Measurements from ENCODE around the gene PKP2. TPM values are rescaled to one million over a fixed set of nuclear protein-coding genes. Genes with fewer than 3 reads are reported as not detected.

Gene PKP2
- total and polyA plus RNA-seq, 2 of the 8 experiments (the other 6 are each of a cell fraction or from before 2014, with no cell fraction given) = 9.6 to 44.8 TPM

DNA sequence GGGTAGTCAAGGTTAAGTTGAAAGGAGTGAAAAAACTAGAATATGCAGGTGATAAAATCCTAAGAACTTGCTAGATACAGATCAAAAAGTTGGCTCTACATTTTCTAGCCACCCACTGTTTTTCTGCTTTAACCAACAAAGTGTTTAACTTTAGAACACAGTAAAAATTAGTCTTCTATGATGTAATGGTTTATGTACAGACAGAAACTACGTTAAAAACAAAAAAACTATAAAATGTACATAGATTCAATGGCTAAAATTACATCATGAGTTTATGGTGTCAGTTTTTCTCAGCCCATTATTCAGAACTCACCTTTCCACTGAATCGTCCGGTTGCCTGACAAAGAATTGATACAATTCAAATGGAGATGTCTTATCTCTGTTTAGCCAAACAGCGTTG is 143.0 kb downstream of the PKP2 start:
- H3K56ac ChIP-seq (replicated peaks; ENCODE audit: insufficient read length, low read depth, low read length) = no peak overlapping the region
- H3K4ac ChIP-seq (replicated peaks; ENCODE audit: insufficient read length, low read depth, low read length) = no peak overlapping the region
- H3K4me1 ChIP-seq (replicated peaks in 1 of 4; ENCODE audit: control insufficient read depth in 3 of 4, insufficient read depth in 4 of 4, low read length in 3 of 4) = peaks cover 0 to 3% (median 1%) of the 10 kb centered on the region in 4 experiments; a peak in 2 of 7 replicates
- peak overlapping the region in 2 of 4 experiments; percentile 97 to 100; a peak in 2 of 8 replicates for H3K4me3 ChIP-seq (ENCODE audit: extremely low read depth in 1 of 4, insufficient read depth in 2 of 4, low read depth in 3 of 4, low read length in 4 of 4)
- no peaks in the 10 kb centered on the region for H3K79me1 ChIP-seq (ENCODE audit: low read depth, low read length)
- H4K20me1 ChIP-seq (replicated peaks in 1 of 2; ENCODE audit: control insufficient read depth in 1 of 2, insufficient read depth in 2 of 2, low read length in 2 of 2) = no peaks in the 10 kb centered on the region
- no peaks in the 10 kb centered on the region for H3K9me3 ChIP-seq (ENCODE audit: insufficient read depth in 2 of 2, low read depth in 1 of 2, low read length in 1 of 2)
- no peak overlapping the region for H2BK15ac ChIP-seq (ENCODE audit: low read length)
- H4K8ac ChIP-seq (ENCODE audit: extremely low read depth, insufficient read depth, low read length) = no peak overlapping the region
- H3K79me2 ChIP-seq (ENCODE audit: control insufficient read depth in 1 of 2, insufficient read depth in 2 of 2, low read length in 2 of 2) = peaks cover 0 to 24% of the 10 kb centered on the region in 2 experiments; a peak in 2 of 4 replicates
- H2BK120ac ChIP-seq (replicated peaks; ENCODE audit: low read depth, low read length) = no peak overlapping the region
- no peak overlapping the region for H4K5ac ChIP-seq (ENCODE audit: insufficient read length, low read depth, low read length)
- no peak overlapping the region for H3K14ac ChIP-seq (ENCODE audit: insufficient read length)
- H3K4me2 ChIP-seq (ENCODE audit: insufficient read depth in 1 of 2, low read depth in 2 of 2, low read length in 2 of 2) = peak overlapping the region; percentile 20 to 97; a peak in 3 of 4 replicates
- POLR2A ChIA-PET (ENCODE audit: partially characterized antibody) = interaction anchor here (0.6 to 0.7 kb wide), 2 partner anchors 64 to 148 kb away, joined by 3 read pairs; no protein-coding TSS in a partner anchor
- DNase-seq (ENCODE audit: low read depth in 1 of 2, low spot score in 2 of 2) (no peak), FAIRE-seq (no peak)
- no peak overlapping the region for H3K18ac ChIP-seq (ENCODE audit: extremely low read depth, low read length)
- H4K91ac ChIP-seq (replicated peaks; ENCODE audit: insufficient read length, low read length) = no peak overlapping the region
- 90% methylated on average over 4 of the region's 4 CpGs; no CpG with 5 or more reads in 1 of the 2 experiments for WGBS, 2 experiments (ENCODE audit: extremely low coverage in 1 of 2, insufficient coverage in 1 of 2, insufficient read length in 1 of 2, insufficient replicate concordance in 2 of 2, low coverage in 1 of 2, low lambda C conversion rate in 2 of 2, missing lambda C conversion rate in 1 of 2)
- no peak overlapping the region for H2AK5ac ChIP-seq (ENCODE audit: low read depth, low read length)
- H3K27me3 ChIP-seq (replicated peaks in 1 of 4; ENCODE audit: control insufficient read depth in 3 of 4, extremely low read depth in 1 of 4, insufficient read depth in 3 of 4, low read length in 3 of 4) = no peaks in the 10 kb centered on the region
- no peak overlapping the region for H2BK20ac ChIP-seq (ENCODE audit: low read length)
- no peak overlapping the region for H2BK12ac ChIP-seq (ENCODE audit: low read depth, low read length)
- peaks cover 7 to 39% (median 31%) of the 10 kb centered on the region in 4 experiments for H3K36me3 ChIP-seq (ENCODE audit: control insufficient read depth in 2 of 4, insufficient read depth in 4 of 4, low read length in 3 of 4)
- H3K23me2 ChIP-seq (ENCODE audit: low read depth, low read length) = peaks cover 4% of the 10 kb centered on the region
- no peak overlapping the region for H3K9ac ChIP-seq (replicated peaks in 1 of 4; ENCODE audit: extremely low read depth in 1 of 4, low read depth in 3 of 4, low read length in 3 of 4)
- CTCF ChIA-PET (ENCODE audit: partially characterized antibody) = no interaction called here
- H3K27ac ChIP-seq (ENCODE audit: low read depth, low read length) = no peak overlapping the region
- H2AFZ ChIP-seq (ENCODE audit: low read length) = no peak overlapping the region
- no peak overlapping the region for H3K23ac ChIP-seq (ENCODE audit: insufficient read length)
- no peak overlapping the region for H2BK5ac ChIP-seq (ENCODE audit: low read depth, low read length)
- TF ChIP-seq, protein P1, sequence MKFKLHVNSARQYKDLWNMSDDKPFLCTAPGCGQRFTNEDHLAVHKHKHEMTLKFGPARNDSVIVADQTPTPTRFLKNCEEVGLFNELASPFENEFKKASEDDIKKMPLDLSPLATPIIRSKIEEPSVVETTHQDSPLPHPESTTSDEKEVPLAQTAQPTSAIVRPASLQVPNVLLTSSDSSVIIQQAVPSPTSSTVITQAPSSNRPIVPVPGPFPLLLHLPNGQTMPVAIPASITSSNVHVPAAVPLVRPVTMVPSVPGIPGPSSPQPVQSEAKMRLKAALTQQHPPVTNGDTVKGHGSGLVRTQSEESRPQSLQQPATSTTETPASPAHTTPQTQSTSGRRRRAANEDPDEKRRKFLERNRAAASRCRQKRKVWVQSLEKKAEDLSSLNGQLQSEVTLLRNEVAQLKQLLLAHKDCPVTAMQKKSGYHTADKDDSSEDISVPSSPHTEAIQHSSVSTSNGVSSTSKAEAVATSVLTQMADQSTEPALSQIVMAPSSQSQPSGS (IDR thresholded peaks at IDR 0.05; ENCODE audit: low read length) = no peak
- TF ChIP-seq SP4 (IDR thresholded peaks at IDR 0.05; ENCODE audit: low read length) (no peak), YY1 (IDR thresholded peaks at IDR 0.05; ENCODE audit: low read depth, low read length) (no peak), ZNF274 (IDR thresholded peaks at IDR 0.05; ENCODE audit: borderline replicate concordance, extremely low read depth, low read length) (no peak), JUND (IDR thresholded peaks at IDR 0.05; ENCODE audit: low read length) (no peak), PHF8 (conservative IDR thresholded peaks at IDR 0.05; ENCODE audit: low read depth, low read length) (no peak), CBX8 (IDR thresholded peaks at IDR 0.05; ENCODE audit: borderline replicate concordance, low read depth, low read length) (no peak), TEAD4 (IDR thresholded peaks at IDR 0.05; ENCODE audit: low read depth, low read length) (no peak)
- TF ChIP-seq, protein P2, sequence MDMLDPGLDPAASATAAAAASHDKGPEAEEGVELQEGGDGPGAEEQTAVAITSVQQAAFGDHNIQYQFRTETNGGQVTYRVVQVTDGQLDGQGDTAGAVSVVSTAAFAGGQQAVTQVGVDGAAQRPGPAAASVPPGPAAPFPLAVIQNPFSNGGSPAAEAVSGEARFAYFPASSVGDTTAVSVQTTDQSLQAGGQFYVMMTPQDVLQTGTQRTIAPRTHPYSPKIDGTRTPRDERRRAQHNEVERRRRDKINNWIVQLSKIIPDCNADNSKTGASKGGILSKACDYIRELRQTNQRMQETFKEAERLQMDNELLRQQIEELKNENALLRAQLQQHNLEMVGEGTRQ (IDR thresholded peaks at IDR 0.05; ENCODE audit: low read length) = no peak
